Activated CD8-positive, alpha-beta memory T cell treated with anti-CD3 and anti-CD28 coated beads for 4 hours (primary cell): ENCODE measurements around the gene HOXA7.

ENCODE experiments used
- DNase-seq, 2 donors: peaks; one replicate each; pipeline ENCODE4 v3.0.0-alpha.2; 2020; ENCODE audit warnings: low read depth in 2 of 2

Gene HOXA7

DNA sequence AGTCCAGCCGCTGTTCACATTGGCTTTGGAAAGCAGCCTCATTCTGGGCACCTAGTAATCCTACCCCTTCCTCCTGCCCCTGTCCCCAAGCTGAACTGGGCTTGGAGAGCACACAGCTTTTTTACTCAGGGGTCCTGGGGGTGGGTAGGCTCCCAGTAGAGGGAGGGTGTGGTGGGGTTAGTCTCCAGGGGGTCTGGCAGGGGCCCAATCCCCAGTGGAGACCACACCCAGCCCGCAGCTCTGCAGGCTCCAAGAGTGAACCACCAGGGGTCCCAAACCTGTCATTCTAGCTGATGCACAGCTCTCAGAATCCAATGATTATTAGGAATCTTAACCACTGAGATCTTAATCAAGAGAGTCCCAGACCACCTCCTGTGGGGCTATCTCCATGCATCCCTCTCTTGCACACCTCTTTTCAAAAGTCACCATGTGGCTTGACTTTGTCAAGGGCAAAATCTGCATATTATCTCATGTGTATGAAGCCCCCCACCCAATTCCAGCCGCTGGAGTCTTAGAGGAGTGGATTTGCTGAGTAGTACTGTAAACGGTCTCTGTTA lies 25.9 kb upstream of the HOXA7 start:
- no peak for DNase-seq

GRCh38 chr7:27181795-27182275 lies 25.4 kb upstream of the HOXA7 start:
- DNase-seq, result no peak

GRCh38 chr7:27180431-27181420 lies 24.3 kb upstream of the HOXA7 start:
- DNase-seq, result no peak

DNA sequence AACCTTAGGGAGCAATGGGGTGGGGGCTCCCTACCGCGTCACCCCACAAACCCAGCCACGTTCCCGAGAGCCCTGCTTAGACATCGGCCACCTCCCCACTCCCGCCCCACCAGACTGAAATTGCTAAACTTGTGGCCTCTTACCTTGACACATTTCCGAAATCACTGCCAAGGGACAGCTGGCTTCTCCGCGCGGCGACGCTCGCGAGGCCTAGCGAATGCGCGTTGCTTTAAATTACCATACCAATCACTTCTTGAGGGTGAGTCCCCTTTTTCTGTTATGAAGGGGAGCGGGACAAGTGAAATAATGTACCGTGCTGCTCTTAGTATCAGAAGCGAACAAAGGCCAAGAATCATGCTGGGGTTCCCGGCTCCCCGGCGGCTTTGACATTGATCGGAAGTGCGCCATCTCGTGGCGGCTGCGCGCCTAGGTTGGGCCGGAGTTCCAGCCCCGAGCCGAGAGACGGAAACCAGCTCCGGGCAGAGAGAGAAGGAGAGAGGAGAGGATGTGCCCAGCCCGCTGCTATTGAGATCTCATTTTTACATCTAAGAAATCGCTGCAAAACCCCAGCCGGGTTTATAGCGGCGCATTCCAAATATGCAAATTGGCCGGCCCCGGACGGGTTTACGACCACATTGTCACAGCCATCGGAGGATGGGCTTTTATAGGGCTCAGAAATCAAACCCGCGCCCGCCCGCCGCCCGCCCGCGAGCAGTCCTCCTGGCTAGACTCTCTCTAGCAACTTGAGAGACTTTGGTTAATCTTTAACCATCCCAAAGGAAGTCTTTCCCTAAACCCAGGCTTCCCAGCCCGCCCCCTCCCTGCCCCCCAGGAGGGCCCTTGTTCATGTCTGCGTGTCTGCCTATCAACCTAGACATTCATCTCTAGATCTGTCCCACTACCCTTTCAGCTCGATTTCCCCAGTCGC lies 23.3 kb upstream of the HOXA7 start:
- peak in 1 of 2 donors; percentile 22 for DNase-seq

DNA sequence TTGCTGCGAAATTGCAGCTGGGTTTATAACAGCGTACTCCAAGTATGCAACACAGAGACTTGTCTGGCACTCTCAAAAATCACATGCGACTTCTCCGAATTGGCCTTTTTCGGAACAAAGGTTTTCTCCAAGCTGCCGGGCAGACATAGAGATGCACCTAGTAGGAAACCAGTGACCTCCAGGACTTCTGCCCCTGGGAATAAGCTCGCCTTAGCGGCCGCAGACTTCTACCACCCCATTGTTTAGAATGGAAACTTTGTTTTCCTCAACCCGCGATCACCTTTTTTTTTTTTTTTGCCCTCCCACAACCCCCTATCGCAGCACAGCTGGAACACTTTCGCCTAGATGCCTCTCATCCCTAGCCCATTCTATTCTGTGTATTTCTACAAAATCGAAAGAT lies 22.6 kb upstream of the HOXA7 start:
- DNase-seq, result no peak

DNA sequence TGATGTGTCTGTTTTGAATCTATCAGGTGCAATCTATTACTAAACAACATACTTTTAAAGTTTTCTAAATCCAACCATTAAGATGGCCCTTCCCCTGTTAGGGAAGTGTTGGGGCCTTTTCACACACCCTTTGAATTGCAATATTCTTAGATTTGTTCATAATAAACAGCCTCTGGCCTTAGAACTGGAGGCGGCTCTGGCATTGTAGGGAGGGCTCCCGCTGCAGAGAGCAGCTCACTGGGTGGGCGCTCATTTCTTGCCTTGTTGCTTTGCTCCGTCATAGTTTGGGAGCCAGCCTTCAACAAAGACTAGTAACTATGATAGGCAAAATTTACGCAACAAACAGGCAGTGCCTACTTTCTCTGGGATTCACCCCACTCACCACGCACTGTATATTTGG lies 21.9 kb upstream of the HOXA7 start:
- no peak for DNase-seq

DNA sequence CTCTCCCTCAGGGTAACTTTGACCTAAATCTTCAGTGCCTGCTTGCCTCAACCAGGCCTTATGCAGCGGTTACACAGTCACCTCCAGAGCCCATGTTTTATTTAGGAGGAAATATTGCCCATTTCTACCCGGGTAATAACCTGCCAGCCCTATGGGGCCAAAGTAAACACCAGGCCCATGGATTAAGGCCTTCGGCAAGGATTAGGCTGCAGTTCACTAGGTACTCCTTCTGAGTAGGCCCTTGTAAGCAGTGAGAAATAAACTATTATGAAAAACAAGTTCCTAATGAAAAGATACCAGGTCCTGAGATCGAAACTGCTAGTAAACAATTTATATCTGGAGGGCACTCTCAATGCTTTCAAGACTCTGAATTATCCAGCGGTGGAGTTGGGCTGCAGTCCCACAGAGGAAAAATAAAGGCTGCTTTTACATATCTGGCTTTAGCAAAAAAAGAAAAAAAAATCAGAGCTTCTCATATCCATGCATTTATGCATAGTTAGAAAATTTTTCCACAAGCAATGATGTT lies 21.4 kb upstream of the HOXA7 start:
- DNase-seq, result no peak

DNA sequence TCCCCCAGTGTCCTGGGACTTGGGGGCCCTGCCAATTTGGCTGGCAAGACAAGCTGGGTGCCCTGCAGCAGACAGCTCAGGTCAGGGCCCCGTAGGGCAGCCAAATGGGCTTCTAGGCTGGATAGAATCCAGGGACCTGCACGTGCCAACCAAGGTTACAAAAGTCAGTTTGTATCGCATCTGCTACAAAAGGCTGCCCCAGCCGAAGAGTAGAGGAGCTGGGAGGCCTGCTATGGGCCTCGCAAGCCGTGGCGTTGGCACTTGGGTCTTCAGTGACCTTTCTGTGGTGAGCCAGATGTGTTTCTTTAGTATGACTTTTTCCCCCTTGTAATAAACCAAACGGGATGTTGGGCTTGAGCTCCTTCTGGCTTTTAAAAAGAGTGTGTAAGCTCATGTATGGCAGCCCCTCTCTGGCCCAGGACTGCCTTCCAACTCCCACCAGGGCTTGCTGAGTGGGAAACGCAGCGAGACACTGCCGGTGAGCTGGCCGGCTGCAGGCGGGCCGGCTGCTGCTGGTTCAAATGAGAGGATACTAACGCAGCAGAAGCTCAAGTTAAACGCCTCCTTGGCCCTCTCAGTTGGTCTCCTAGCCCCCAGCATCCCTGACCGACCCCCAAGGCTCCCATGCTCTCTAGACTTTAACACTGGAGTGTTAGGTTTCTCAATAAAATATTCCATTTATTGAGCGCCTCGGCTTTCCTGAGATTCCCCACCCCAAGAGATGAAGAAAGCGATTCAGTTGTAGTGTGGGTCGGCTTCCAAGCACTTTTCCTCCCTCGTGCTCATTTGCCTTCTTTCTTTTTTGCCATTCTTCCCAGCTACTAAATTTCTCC lies 20.7 kb upstream of the HOXA7 start:
- no peak for DNase-seq

DNA sequence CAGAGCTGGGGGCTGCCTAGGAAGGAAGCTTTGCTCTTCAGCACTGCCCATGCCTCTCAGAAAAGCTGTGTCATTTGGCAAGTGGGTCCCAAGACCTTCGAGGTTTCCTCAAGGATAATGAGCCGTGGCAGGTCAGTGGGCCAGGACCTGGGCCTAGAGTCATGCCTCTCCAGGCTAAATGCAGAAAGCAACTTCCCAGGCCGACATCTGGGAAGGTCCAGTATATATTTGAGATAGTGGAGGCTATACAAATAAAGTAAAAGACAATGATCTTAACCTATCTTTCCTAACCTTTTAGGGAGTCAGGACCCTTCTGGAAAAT lies 20.0 kb upstream of the HOXA7 start:
- no peak for DNase-seq

- no peak for DNase-seq
These were observed 19.4 kb upstream of the HOXA7 start for GRCh38 chr7:27175626-27176523.

DNA sequence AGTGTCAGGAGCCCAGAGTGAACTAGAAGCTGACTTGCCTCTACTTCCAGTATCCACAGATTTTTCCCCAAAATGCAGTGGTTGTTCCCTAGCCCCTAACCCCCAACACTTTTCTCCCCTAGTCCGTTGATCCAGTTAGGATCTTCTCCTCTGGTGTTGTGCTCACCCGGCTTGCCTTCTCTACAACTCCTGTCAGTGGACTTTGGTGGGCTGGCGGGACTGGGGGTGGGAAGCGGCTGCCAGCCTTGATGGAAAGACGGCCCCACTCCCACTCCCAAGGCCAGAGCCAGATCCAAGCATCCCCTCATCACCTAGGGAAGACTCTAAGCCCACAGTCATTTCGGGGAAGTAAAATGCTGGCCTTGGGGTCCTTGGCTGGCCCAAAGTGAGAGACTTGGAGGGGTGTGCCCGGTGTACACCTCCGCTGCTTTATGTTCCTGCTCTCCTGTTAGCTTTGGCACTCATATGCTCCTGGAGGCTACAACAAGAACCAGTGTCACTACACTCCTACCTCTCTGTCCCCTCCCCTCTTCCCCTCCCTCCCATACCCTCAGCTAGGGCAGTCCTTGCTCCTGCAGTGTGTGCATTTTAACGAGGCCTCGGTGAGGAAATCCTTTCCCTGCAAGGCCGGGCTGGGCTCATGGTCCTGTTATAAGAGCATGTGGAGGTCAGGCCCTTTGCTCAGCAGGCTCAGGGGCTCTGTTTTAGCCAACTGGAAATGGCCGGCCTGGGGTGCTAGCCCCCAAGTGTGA lies 18.6 kb upstream of the HOXA7 start:
- DNase-seq, result no peak

DNA sequence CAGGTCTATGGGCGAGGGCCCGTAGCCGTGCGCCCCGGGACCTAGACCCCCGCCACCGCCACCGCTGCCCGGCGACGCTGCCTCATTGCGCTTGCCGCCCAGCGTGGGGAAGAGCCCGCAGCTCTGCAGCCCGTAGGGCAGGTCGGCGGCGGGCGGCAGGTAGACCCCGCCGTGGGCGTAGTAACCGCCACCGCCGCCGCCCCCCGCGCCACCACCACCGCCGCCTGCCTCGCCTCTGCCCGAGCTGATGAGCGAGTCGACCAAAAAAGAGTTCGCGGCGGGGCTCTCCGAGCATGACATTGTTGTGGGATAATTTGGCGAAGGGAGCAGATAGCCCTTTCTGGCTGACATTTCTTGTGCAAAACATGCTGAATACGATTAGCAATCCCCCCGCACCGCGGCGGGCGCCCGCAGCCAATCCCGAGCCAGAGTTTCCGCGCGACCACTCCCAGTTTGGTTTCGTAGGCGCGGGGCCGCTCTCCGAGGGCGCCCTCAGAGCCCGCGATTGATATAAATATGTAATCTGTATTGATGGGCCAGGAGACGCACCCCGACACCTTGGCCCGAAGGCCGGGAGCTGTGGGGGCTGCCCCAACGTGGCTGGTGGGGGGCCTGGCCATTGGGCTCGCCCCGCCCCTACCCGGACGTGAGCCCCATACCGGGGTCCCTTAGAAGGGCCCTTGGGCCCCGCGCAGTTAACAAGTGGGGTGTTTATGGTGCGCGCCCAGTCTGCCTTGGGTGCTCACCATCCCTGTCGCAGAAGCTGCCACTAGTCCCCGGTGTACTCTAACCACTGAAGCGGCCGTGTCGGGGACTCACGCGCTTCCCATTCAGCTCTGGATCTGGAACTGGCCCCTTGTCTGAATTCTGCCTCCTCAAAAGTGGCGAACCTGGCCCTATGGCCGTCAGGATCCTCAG lies 17.7 kb upstream of the HOXA7 start, which contains the start of gene HOXA10:
Gene HOXA10, minus strand, starts transcription at position 365 of the 918 bp plus-strand sequence. Its CDS starts 14 bp downstream, at position 351.
- DNase-seq, result no peak

GRCh38 chr7:27173511-27173955 lies 17.1 kb upstream of the HOXA7 start:
- no peak for DNase-seq

DNA sequence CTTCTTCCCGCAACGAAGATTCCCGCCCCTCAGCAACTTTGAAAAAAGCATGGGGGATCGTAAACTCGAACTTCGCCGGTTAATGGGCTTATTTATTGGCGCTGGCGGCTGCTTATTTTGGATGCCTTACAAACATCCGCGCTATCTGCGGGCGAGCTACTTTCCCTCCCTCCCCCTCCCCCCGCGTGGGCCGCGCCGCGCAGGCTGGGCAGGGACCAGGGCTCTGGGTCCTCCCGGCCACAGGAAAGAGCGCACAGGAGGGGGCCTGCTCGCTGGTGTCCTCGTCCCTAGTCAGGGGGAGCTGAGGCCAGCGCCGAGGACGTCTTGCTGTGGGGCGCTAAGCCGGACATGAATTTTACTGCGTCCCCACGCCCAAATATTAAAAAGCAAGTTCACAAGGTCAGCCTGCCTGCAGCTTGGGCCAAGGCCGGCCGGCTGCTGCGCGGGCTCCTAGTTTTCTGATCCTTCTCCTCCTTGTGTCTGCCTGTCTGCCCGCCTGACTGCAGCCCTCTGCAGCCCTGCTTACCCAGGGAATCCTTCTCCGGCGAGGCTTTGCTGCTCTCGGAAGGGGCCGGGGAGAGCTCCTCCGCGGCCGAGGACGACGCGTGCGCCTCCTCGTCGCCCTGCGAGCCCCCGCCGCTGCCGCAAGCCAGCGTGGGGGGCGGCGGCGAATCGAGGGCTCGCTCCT lies 16.5 kb upstream of the HOXA7 start:
- DNase-seq, result no peak

GRCh38 chr7:27172315-27172774 lies 15.9 kb upstream of the HOXA7 start:
- DNase-seq, result no peak

GRCh38 chr7:27171637-27172314 lies 15.3 kb upstream of the HOXA7 start:
- DNase-seq, result no peak

DNA sequence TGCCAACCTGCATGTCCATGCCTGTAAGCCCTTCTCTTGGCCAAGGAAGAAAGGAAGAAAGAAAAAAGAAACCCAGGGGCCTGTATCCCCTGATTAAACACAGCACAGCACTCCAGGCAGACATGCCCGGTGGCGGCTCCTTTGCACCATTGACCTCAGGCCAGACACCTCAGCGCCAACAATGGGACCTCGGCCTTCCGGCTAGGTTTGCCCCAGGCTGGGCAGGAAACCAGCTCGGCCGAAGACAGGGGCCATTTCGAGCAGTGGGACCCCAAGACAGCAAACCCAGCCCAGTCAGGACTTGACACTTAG lies 14.8 kb upstream of the HOXA7 start:
- DNase-seq, result no peak
